Smooth muscle cell (in vitro differentiated cells): ENCODE measurements around the gene CADM2. TPM values are rescaled to one million over a fixed set of nuclear protein-coding genes. Genes with fewer than 3 reads are reported as not detected.

Experiments used
- DNase-seq: peaks from one replicate; lab custom pipeline; 2025; ENCODE audit not compliant: unreplicated experiment; lab: John Stamatoyannopoulos, UW
- H2AFZ ChIP-seq: fragments of 200-600 bp; sonication (generic); 2 replicates; pipeline ENCODE4 v1.6.0; 2016; ENCODE audit warnings: antibody characterized with exemption, low read depth, mild to moderate bottlenecking
- H3F3A ChIP-seq: fragments of 200-600 bp; sonication (generic); 2 replicates; pipeline ENCODE4 v1.6.0; 2017; ENCODE audit warnings: antibody characterized with exemption, low read depth
- H3K27ac ChIP-seq: fragments of 200-600 bp; sonication (generic); 2 replicates; pipeline ENCODE4 v1.5.1; 2016; ENCODE audit warnings: low read depth, mild to moderate bottlenecking
- H3K27me3 ChIP-seq: fragments of 200-600 bp; sonication (generic); 2 replicates; pipeline ENCODE4 v1.6.1; 2016; ENCODE audit warnings: low read depth, mild to moderate bottlenecking
- H3K36me3 ChIP-seq: fragments of 200-600 bp; sonication (generic); 2 replicates; pipeline ENCODE4 v1.5.1; 2016; ENCODE audit warnings: low read depth
- H3K4me1 ChIP-seq: fragments of 200-600 bp; sonication (generic); 2 replicates; pipeline ENCODE4 v1.5.1; 2016; ENCODE audit warnings: low read depth
- H3K4me2 ChIP-seq: fragments of 200-600 bp; sonication (generic); 2 replicates; pipeline ENCODE4 v1.6.0; 2016; ENCODE audit warnings: mild to moderate bottlenecking
- H3K4me3 ChIP-seq: fragments of 200-600 bp; sonication (generic); 2 replicates; pipeline ENCODE4 v1.5.1; 2016; ENCODE audit warnings: mild to moderate bottlenecking
- H3K79me2 ChIP-seq: fragments of 200-600 bp; sonication (generic); 2 replicates; pipeline ENCODE4 v1.6.0; 2016; ENCODE audit warnings: low read depth, mild to moderate bottlenecking
- H3K9ac ChIP-seq: fragments of 200-600 bp; sonication (generic); 2 replicates; pipeline ENCODE4 v1.6.0; 2016; ENCODE audit warnings: low read depth
- H3K9me3 ChIP-seq: fragments of 200-600 bp; sonication (generic); replicated peaks from 2 replicates; pipeline ENCODE4 v1.5.1; 2016; ENCODE audit warnings: low read depth
- H4K20me1 ChIP-seq: fragments of 200-600 bp; sonication (generic); 2 replicates; pipeline ENCODE4 v1.6.0; 2016; ENCODE audit warnings: low read depth
- WGBS: methylation state at CpG from one replicate; pipeline ENCODE4 v1.1.7; 2016; ENCODE audit warnings: low lambda C conversion rate; 5-methylcytosine and 5-hydroxymethylcytosine counted together
- polyA plus RNA-seq: library from polyadenylated mRNA; unstranded; fragments of >200 nt; fragmentation: Nextera tagmentation; extraction: Ambion mirVana; gene quantifications from 2 replicates; pipeline ENCODE4 v1.2.1, GENCODE V29; 2016
- total RNA-seq: library from RNA; depleted of rRNA; stranded (reverse); fragments of >200 nt; gene quantifications from 2 replicates; pipeline ENCODE4 v1.2.3, GENCODE V29; 2014
- TF ChIP-seq, protein P1 (sequence below): fragments of 200-600 bp; sonication (generic); IDR thresholded peaks from 2 replicates; pipeline ENCODE4 v1.5.1; 2017; ENCODE audit warnings: borderline replicate concordance, mild to moderate bottlenecking, antibody characterized with exemption; ENCODE audit not compliant: insufficient read depth, poor library complexity, severe bottlenecking

The CADM2 gene
- total and polyA plus RNA-seq, 2 experiments from 2014 or later: 0.13 TPM; not detected in 1

DNA sequence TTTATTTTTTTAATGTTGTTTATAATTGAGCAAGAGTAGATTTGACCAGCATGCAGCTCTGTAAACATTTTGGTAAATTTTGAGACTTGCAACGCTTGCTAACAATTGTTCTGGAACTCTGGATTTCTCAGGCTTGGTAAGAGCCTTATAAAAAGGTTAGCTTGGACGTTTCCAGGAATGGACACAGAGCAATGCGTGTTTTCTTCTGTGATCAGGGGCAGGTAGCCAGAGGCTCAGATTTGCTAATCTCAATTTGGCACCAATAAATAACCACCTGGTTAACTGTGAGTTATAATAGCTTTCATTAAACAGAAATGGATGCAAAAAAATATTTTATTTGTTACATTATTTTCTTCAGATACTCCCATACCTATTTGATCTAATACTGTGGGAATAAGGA, 39.8 kb downstream of the CADM2 start:
- H3K79me2 ChIP-seq: no peaks in the 10 kb centered on the region
- H3F3A ChIP-seq: no peaks in the 10 kb centered on the region
- no peak overlapping the region for H3K4me3 ChIP-seq
- H3K4me2 ChIP-seq: no peak overlapping the region
- DNase-seq: no peak
- no peaks in the 10 kb centered on the region for H3K4me1 ChIP-seq
- no peaks in the 10 kb centered on the region for H3K27me3 ChIP-seq
- H2AFZ ChIP-seq: no peak overlapping the region
- WGBS: 85% methylated on average over 3 of the region's 3 CpGs
- no peaks in the 10 kb centered on the region for H3K9me3 ChIP-seq
- no peaks in the 10 kb centered on the region for H3K36me3 ChIP-seq
- H3K27ac ChIP-seq: no peak overlapping the region
- TF ChIP-seq, protein P1, sequence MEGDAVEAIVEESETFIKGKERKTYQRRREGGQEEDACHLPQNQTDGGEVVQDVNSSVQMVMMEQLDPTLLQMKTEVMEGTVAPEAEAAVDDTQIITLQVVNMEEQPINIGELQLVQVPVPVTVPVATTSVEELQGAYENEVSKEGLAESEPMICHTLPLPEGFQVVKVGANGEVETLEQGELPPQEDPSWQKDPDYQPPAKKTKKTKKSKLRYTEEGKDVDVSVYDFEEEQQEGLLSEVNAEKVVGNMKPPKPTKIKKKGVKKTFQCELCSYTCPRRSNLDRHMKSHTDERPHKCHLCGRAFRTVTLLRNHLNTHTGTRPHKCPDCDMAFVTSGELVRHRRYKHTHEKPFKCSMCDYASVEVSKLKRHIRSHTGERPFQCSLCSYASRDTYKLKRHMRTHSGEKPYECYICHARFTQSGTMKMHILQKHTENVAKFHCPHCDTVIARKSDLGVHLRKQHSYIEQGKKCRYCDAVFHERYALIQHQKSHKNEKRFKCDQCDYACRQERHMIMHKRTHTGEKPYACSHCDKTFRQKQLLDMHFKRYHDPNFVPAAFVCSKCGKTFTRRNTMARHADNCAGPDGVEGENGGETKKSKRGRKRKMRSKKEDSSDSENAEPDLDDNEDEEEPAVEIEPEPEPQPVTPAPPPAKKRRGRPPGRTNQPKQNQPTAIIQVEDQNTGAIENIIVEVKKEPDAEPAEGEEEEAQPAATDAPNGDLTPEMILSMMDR: no peak
- no peak overlapping the region for H3K9ac ChIP-seq
- H4K20me1 ChIP-seq: no peaks in the 10 kb centered on the region

DNA sequence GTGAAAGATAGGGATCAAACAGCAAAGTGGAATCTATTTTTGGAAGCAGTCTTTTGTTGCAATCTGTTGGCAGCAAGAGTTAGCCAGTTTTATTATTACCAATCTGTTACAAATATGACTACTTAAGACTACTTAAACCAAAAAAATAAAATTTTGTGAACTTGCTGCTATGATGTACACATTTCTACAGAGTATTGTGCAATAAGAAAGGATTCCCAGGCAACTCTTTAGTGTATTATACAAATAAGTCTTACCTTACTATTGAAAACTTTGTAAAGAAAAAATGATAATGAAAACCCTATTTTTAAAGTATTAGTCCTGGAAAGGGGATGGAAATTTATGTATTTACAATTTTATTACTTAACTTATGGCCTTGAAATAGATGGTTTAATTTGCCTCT, 44.7 kb downstream of the CADM2 start:
- DNase-seq: no peak
- Histone ChIP-seq H3K36me3 (no peaks in the 10 kb centered on the region), H3K4me2 (no peak overlapping the region), H3K79me2 (no peaks in the 10 kb centered on the region), H3K4me1 (no peaks in the 10 kb centered on the region), H3K9ac (no peak overlapping the region), H3K9me3 (no peaks in the 10 kb centered on the region), H2AFZ (no peak overlapping the region), H4K20me1 (no peaks in the 10 kb centered on the region), H3K27ac (no peak overlapping the region), H3F3A (no peaks in the 10 kb centered on the region), H3K4me3 (no peak overlapping the region), H3K27me3 (no peaks in the 10 kb centered on the region)
- TF ChIP-seq, protein P1: no peak

DNA sequence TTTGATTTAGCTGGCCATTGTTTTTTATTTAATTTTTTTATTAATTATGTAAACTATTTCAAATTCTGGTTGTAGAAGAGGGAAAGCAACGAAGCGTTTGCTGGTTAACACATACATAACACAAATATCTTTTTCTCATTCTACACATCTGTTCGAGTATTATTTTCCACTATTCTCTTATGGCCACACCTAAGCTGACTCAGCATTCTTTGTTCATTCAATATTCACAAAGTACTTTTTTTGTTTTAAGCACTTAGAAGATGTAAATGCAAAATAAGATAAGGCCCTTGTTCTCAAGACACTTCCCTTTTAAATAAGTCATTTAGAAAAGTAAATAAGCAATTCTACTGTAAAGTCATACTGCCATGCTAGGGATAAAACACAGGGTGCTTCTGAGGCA, 45.4 kb downstream of the CADM2 start:
- no peak for DNase-seq
- no peaks in the 10 kb centered on the region for H3K79me2 ChIP-seq
- H3K36me3 ChIP-seq: no peaks in the 10 kb centered on the region
- 97% methylated on average over 3 of the region's 3 CpGs for WGBS
- no peak overlapping the region for H3K9ac ChIP-seq
- H3K27me3 ChIP-seq: no peaks in the 10 kb centered on the region
- no peak overlapping the region for H3K4me2 ChIP-seq
- no peak overlapping the region for H3K27ac ChIP-seq
- H2AFZ ChIP-seq: no peak overlapping the region
- TF ChIP-seq, protein P1: no peak
- no peaks in the 10 kb centered on the region for H3K9me3 ChIP-seq
- H3K4me3 ChIP-seq: no peak overlapping the region
- no peaks in the 10 kb centered on the region for H3F3A ChIP-seq
- no peaks in the 10 kb centered on the region for H3K4me1 ChIP-seq
- H4K20me1 ChIP-seq: no peaks in the 10 kb centered on the region

DNA sequence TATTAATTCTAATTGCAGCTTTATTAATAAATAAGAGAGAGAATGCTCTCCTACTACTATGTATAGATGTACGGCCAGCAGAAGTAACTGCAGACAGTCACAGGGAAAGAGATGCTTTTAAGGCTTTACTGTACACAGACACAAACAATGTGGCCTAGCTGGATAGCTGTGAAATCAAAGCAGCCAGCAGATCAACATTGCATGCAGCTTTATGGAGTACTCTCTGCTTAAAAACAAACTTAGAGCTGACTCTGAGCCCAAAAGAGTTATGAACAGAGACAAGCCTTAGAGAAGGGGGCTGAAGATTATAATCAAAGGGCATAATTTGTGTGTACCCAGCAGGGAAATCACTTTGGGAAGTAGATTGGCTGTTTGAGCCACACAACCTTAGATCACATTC, 47.2 kb downstream of the CADM2 start:
- Histone ChIP-seq H3K79me2 (no peaks in the 10 kb centered on the region), H3K9ac (no peak overlapping the region), H3F3A (no peaks in the 10 kb centered on the region), H3K9me3 (no peaks in the 10 kb centered on the region), H3K27me3 (no peaks in the 10 kb centered on the region), H3K4me1 (no peaks in the 10 kb centered on the region), H3K4me3 (no peak overlapping the region), H3K4me2 (no peak overlapping the region), H4K20me1 (no peaks in the 10 kb centered on the region), H2AFZ (no peak overlapping the region), H3K27ac (no peak overlapping the region), H3K36me3 (no peaks in the 10 kb centered on the region)
- no peak for DNase-seq
- TF ChIP-seq, protein P1: no peak
- 83% methylated on average over 1 of the region's 1 CpG for WGBS
